HG03378 (cell line): ENCODE data around the gene FMO5.
"Not testable (repeated sequence)": the region's sequence is repeated elsewhere in the genome, so short reads cannot be mapped to it uniquely, and the experiment has no call there.

ENCODE experiments used
- ATAC-seq: cut with Tn5 transposase; IDR thresholded peaks from one replicate; pipeline ENCODE4 v1.9.1; 2021; ENCODE audit warnings: mild to moderate bottlenecking, moderate library complexity; ENCODE audit not compliant: unreplicated experiment

FMO5 gene

DNA sequence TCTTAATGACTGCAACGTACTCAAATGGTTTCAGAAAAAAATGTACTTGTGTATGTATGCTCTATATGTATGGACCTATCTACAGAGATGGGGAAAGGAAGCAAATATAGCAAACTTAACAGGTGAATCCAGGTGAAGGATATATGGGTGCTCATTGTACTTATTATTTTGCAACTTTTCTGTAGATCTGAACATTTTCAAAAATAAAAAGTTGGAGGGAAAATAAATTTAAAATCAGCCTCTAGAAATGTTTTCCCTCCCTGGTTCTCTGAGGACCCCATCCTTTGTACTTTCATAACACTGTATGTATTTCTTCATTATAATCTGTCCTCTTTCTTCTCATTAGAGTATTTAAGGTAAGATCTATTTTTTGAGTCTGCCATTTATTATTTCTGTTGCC is 17.9 kb downstream of the FMO5 start:
- no peak for ATAC-seq

DNA sequence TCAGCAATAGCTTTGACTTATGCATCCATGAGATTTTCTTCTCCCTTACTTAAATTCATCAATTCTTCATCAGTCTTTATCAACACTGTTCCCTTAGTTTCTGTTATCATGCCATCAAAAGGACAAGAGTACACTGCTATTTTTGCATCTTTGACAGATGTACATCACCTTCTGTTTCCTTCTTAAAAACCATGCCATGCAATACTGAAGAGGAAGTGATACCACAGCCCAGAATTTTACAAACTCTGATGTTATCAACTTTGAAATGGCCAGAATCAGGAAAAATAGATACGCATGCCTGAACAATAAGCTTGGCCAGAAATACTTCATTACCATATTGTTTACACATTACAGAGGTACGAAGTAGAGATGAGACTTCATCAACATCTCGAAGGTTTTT is 21.1 kb downstream of the FMO5 start:
- ATAC-seq = no peak

DNA sequence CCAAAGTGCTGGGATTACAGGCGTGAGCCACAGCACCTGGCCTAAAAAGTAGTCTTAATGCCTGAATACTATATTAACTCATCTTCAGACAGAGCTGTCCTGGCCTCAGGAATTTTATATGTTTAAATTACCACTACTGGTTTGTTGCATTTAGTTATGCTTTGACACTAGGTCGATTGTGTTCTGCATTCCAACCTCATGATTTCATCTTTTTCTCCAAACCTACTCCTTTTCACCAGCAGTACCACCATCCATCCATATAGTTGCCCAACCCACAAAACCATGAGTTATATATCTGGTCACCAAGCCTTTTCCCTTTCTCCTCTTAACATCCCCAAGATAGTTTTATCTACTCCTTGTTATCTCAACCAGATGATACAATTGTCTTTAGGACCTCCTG is 22.6 kb downstream of the FMO5 start:
- no peak for ATAC-seq

DNA sequence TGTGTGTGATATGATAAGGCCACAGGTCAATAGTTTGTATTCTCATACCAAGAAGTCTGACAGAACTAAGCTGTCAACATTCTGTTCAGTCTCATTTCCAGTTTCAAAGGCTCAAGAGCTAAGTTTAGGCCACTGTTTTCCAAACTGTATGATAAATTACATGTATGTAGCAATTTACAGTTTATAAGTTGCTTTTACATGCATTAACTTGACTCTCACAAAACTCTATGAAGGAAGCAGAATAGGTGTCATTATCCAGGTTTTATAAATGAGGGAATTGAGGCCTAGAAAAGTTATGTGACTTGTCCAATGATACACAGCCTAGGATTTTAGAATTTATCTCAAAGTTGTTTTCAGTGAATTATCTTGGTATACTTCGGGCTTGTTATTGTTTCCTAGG is 23.4 kb downstream of the FMO5 start:
- ATAC-seq = no peak

DNA sequence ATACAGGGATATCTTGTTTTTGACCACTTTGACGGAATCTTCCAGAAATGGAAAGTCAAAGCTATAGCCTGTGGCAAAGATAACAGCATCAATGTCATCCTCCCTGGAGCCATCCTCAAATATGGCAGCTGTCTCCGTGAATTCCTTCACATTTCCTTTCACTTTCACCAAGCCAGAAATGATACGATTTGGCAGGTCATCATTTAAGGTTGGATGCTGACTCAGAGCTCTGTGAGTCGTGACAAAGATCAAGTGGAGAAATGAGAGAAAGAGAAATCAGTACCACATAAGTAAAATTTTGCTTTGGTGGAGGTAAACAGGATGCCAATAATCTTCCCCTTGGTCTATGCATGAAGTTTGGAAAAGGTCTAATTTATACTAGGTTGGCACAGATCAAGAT is 23.9 kb downstream of the FMO5 start:
- no peak for ATAC-seq

DNA sequence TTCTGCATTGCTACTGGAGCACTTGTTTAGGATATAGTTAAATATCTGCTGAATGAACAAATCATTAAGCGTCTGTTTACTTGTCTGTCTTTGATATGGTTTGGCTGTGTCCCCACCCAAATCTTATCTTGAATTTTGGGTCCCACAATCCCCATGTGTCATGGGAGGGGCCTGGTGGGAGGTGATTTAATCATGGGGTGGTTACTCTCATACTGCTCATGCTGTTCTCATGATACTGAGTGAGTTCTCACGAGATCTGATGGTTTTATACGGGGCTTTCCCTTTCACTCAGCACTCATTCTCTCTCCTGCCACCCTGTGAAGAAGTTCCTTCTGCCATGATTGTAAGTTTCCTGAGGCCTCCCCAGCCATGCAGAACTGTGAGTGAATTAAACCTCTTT is 27.8 kb downstream of the FMO5 start:
- not testable (repeated sequence) for ATAC-seq

DNA sequence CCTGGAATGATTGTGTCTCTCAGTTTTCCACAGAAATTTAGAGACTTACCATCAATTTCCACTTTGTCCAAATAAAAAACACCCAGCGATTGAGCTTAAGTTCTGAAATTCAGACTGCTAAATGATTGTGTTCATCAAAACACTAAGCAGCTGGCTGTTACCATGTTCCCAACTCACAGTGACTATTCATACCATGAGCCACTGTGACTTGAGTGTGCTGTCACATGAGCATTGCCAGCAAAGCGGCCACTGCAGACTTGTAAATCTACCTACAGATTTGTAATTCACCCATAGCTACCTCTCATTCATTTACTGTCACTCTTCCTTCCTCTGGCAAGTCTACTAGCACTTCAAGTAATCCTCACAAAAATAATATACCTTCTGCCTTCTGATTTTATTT is 35.6 kb downstream of the FMO5 start:
- no peak for ATAC-seq

DNA sequence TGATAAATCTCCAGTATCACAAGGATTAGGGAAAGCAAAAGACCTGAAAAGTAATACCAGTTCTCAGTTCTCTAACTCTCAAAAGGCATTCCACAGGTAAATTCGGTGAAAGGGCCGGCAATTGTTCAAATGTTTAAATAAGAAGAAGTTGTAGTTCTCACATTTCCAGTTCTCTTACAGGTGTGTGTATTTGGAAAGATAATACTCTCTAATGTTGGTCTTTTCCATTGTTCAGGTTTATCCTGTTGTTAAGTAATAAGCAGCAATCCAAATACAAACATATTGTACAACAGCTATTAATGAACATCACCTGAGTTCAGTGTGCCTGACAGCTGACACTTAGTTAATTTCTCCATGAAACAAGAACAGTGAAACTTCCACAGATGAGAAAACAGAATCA is 39.7 kb downstream of the FMO5 start:
- no peak for ATAC-seq

DNA sequence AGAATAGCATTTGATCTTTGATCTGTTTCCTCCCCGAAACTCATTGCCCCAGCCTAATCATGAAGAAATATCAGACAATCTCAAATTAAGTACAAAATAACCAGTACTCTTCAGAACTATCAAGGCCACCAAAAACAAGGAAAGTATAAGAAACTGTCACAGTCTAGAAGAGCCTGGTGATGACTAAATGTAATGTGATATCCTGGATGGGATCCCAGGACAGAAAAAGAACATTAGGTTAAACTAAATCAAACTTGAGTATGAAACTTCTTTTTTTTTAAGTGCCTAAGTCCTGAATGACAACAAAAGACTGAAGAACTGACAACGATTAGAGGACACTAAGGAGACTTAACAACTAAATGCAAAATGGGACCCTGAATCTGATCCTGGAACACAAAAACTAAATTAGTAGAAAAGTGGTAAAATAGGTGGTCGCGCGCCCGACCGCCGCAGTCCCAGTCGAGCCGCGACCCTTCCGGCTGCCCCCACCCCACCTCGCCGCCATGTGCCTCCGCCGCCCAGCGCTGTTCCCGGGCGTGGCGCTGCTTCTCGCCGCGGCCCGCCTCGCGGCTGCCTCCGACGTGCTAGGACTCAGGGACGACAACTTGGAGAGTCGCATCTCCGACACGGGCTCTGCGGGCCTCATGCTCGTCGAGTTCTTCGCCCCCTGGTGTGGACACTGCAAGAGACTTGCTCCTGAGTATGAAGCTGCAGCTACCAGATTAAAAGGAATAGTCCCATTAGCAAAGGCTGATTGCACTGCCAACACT is 47.3 kb downstream of the FMO5 start:
- no peak for ATAC-seq

DNA sequence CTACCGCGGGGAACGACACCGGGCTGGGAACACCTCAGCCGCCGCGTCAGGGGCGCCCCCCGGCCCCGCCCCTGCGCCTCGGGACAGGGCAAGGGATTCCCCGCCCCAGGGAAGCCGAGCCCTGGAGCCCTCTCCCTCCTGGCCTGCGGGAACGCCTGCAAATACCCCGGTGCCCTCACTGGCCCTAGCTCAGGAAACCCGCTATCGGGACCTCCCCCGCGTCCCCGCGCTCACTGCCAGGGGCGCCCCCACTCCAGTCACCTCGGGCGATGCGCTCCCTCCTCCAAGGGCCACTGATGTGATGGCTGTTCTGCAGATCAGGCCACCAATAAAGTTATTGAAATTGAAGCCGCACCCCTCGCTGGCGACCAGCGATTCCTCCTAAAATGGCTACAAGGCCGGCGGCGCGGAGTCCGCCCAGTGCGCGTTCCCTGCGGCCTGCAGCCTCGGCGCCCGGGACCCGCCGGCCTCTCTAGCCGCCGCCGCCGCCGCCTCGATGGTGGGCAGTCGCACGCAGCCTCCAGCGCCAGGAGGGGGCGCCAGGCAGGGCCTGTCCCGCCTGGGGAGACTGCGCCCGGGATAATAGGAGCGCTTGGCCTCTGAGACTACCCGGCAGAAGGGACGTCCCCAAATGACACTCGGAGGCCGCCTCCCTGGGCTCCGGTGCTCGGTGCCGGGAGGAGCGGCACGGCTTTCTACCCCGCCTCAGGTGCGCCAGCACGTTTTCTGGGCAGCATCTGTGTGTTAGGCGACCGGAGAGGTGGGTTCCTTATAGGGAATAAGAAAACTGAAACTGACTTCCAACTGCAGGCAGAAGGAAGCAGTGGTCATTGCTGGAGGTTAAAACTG is 52.7 kb downstream of the FMO5 start, which contains the start of gene PRKAB2:
PRKAB2 (minus strand) TSS at position 303 of the 849 bp plus-strand sequence. CDS start 326 bp downstream, outside the sequence.
- ATAC-seq = peak; percentile 83

DNA sequence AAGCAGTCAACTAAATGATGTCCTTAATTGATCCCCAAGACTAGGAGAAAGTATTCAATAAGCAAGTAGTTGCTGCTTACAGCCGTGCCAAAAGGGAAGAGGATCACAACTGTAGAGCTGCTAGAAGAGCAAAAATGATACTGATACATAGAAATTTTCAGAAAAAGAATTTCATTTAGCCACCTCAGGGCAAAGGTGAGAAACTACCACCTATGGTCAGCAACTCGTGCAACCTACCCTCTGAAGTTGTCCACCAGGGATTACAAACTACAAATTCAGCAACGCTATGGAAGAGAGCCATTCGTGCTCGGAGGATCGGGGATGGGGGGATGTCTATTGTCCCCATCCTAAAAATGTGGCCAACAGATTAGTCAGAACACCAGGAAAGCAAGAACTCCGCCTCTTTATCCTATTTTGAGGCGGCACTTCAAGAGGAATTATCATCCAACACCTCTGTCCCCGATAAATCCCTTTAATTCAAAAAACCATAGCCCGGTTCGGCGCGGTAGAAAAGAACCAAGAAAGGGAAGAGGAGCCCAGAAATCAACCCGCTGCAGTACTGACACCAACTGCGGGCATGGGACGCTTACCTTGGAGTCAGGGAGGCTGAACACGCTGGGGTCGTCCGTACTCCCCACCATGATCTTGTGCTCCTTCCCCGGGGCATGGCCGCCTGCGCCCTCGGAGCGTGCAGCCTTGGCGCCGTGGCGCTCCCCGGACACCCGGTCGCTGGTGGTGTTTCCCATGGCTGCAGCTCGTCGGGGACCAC is 53.6 kb downstream of the FMO5 start:
- ATAC-seq = no peak

DNA sequence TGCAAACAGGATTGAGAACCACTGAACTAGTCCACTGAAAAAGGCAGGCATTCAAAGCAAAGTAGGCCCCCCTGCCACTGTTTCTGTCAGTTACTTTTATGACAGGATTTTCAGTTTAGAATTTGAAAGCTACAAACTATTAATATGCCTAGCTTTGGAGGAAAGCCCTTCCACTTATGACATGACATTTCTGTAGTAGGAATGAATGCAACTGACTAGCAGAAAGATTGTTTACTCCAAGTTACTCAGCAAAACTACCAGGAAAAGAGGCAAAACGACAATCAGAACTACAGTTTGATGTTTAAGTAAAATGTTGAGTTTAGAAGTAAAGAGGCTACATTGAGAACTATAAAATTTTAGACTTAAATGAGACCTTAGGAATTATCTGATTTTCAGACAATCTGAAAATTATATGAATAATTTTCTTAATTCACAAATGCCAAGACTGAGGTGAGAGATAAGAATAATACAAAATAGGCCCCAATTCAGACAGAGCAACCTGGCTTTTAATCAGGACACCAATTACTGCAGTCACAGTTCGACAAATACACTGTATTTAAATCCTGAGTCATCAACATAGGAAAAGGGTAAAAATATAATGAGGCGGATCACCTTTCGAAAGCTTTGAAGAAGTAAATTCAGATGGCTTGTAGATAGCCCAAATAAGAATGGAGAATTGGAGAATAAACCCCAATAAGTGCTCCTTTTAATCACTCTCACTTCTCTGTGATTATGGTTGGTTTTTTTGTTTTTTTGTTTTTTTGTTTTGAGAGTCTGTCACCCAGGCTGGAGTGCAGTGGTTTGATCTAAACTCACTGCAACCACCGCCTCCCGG is 55.1 kb downstream of the FMO5 start:
- ATAC-seq = no peak

DNA sequence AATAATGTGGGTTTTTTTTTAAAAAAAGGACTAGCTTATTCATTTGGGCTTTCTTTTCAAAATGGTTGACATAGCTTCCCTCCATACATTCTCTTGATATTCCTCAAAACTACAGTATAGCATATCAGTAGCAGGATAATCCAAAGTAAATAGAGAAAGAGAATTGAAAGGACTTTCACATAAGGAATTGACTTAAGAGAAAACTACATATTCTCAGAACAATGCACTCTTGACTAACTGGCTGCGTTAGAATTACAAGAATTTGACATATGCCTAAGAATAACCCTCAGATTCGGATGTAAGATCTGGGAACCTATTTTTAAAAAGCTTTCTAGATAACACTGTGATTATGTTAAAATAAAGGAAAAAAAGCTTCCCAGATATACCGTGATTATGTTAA is 56.0 kb downstream of the FMO5 start:
- no peak for ATAC-seq

DNA sequence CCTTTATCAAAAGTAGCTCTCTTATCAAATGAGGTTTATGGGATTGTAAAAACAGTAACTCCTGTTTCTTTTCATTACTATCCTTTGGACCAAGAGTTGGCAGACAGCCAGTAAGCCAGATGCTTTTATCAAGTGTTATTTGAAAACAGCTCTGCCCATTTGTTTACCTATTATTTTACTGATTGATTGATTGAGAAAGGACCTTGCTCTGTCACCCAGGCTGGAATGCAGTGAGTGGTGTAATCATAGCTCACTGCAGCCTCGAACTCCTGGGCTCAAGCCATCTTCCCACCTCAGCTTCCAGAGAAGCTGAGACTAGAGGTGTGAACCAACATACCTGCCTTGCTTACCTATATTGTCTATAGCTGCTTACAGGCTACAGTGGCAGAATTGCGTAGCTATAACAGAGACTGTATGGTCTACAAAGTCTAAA is 56.5 kb downstream of the FMO5 start:
- ATAC-seq = no peak

DNA sequence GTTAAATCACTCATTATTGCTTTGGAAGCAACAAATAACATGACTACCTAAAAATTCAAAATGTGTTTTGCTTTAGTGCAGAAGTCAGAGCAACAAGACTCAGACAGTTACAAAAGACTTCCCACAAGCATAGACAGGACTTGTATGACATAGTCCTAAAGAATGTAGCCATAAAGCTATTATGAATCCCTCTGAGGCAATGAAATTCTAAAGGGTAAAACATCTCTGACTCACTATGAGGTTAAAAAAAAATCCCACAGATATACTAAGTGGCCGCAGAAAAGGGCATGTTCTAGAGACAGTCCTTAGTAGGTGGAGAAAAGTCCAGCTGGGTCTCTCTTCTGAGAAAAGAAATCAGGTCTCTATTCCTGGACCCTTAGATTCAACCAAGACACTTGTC is 57.8 kb downstream of the FMO5 start:
- no peak for ATAC-seq

DNA sequence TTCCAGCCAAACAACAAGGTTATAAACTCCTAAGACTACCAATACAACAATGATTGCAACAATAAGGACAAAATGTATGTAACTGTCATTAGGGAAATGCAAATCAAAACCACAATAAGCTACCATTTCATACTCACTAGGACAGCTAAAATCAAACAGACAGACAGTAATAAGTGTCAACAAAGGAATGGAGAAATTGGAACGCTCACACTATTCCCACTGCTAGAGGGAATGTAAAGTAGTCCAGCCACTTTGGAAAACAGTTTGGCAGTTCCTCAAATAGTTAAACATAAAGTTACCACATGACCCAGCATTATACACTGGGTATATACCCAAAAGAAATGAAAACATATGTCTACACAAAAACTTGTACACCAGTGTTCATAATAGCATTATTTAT is 62.1 kb downstream of the FMO5 start:
- ATAC-seq = no peak

DNA sequence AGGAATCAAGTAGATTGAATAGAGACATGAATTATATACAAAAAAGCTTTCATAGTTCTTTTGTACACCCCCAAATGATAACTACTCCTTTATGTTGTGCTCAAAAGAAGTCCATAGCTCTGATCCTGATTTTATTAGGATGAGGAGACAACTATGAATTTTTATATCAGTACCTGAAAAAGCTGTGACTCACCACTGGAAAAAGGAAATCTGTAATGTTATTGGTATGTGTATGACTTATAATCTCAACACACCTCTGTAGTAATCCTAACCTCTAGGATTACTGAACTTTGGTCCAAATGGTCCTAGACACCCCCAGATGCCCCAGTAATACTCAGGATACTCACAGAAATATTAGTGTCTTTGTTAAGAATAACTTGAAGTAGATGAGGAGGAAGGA is 63.0 kb downstream of the FMO5 start:
- no peak for ATAC-seq

DNA sequence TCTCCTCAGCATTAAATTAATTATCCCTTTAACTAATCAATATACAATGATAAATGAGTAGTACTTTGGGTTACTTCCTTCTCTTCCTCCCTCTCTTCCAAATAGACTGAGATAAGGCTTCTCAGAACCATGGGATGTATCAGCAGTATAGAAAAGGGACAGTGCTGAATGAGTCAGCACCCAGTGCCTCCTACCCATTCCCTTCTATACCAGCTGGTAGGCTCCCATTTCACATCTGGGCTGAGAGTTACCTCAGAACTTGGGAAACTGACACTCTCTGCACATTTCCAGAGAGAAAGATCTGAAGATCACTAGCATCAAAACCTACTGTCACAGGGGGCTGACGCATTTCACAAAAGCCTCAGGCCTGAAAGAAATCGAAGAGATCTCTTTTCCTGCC is 68.0 kb downstream of the FMO5 start:
- not testable (repeated sequence) for ATAC-seq

DNA sequence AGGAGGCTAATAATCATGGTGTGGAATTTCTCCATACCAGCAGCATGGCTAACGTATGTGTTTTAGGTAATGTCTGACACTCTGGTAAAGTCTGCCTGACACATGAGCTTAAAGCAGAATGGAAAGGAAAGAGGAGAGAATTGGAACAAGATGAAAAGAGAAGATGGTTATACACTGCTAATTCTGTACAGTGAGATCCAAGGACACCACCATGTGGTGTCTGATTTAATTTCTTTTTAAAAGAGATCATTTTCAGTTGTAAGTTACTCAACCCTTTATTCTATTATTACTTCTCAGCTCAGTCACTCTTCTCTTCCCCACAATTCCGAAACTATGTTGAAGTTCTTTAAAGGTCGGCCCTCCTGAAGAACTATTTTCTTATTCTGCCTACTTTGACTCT is 68.5 kb downstream of the FMO5 start:
- no peak for ATAC-seq

DNA sequence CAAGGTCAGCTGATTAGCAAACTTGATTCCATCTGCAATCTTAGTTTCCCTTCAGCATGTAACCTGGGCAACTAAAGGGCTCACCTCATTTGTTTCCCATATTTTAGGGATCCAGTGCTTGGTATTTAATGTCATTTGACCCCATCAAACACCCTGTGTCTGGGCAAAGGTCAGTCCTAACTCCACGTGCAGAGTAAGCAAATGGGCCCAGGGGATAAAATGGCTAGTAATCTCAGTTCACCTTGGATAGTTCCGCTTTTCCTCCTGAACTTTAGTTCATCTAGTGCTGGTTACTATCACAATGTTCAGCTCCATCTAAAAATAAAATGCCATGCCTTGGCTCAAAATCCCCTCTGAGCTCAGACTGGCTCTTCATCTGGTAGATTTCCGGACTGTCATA is 72.4 kb downstream of the FMO5 start:
- ATAC-seq = no peak

DNA sequence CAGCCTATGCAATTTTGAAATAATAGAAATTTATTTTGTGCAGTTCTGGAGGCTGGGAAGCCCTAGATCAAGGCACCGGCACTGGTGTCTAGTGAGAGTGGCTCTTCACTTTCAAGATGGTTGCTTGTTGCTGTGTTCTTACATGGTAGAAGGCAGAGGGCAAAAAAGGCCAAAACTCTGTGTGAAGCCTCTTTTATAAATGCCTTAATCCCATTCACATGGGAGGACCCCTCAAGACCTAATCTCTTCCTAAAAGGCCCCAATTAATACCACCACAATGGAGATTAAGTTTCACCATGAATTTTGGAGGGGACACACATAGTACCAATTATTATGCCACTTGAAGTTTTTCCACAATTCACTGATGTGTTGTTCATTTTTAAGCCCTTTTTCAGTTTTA is 73.9 kb downstream of the FMO5 start:
- ATAC-seq = no peak
